GM12878 (cell line): Measurements from ENCODE around the gene GRPEL2. TPM values are rescaled to one million over a fixed set of nuclear protein-coding genes. Genes with fewer than 3 reads are reported as not detected.

Source experiments
- ATAC-seq: fragments of 200-7000 bp; cut with Tn5 transposase; 3 replicates; pipeline ENCODE4 v1.9.1; 2020; ENCODE audit warnings: mild to moderate bottlenecking, moderate library complexity
- BruUV-seq: library from RNA; stranded (reverse); fragments of 400-500 nt; replicated peaks from 2 replicates; lab custom pipeline; 2021; lab: Mats Ljungman, UMichigan
- CTCF ChIA-PET: fragments of 300-600 bp; sonication (Branson Sonifier 250); formaldehyde crosslinking; extraction: SDS; loops from one replicate; lab custom pipeline; 2021; ENCODE audit warnings: inconsistent platforms; lab: Yijun Ruan, JAX
- POLR2A ChIA-PET: fragments of 350-600 bp; formaldehyde crosslinking; extraction: SDS; loops from one replicate; lab custom pipeline; 2021; ENCODE audit warnings: inconsistent platforms; lab: Charles Lee
- RAD21 ChIA-PET: fragments of 300-600 bp; sonication (Branson Sonifier 250); formaldehyde crosslinking; loops from one replicate; lab custom pipeline; 2023; ENCODE audit warnings: antibody characterized with exemption; ENCODE audit not compliant: unreplicated experiment; lab: Charles Lee
- SMC1A ChIA-PET: fragments of 300-600 bp; sonication (Branson Sonifier 250); formaldehyde crosslinking; loops from one replicate; lab custom pipeline; 2023; ENCODE audit not compliant: unreplicated experiment, uncharacterized antibody; lab: Charles Lee
- DNase-seq: peaks from one replicate; pipeline ENCODE4 v3.0.0-alpha.2; 2011; ENCODE audit warnings: low read depth, low spot score
- FAIRE-seq: peaks from 3 replicates; lab custom pipeline; 2011; peaks lifted over from hg19 to GRCh38; lab: Jason Lieb, UNC
- H2AFZ ChIP-seq: 2 replicates; pipeline ENCODE4 v1.6.0; 2011; ENCODE audit warnings: low read depth, low read length, control low read depth; ENCODE audit not compliant: control insufficient read depth
- H3K27ac ChIP-seq: 2 replicates; pipeline ENCODE4 v1.5.1; 2011; ENCODE audit warnings: control low read depth; ENCODE audit not compliant: control insufficient read depth, insufficient read depth
- H3K27me3 ChIP-seq, 2 experiments: replicated peaks in 1 of 2; 2 replicates each; pipeline versions ENCODE4 v1.6.0 to v1.6.1; 2011; ENCODE audit warnings: low read length in 1 of 2; ENCODE audit not compliant: control insufficient read depth in 2 of 2, insufficient read depth in 2 of 2
- H3K36me3 ChIP-seq, 2 experiments: 2 replicates each; pipeline ENCODE4 v1.5.1; 2011; ENCODE audit warnings: low read length in 1 of 2; ENCODE audit not compliant: control insufficient read depth in 2 of 2, insufficient read depth in 2 of 2
- H3K4me1 ChIP-seq: 2 replicates; pipeline ENCODE4 v1.6.1; 2011; ENCODE audit warnings: mild to moderate bottlenecking, low read length, moderate library complexity, mixed read lengths; ENCODE audit not compliant: control insufficient read depth, insufficient read depth
- H3K4me2 ChIP-seq: 2 replicates; pipeline ENCODE4 v1.6.0; 2011; ENCODE audit warnings: control low read depth; ENCODE audit not compliant: control insufficient read depth, insufficient read depth
- H3K4me3 ChIP-seq: fragments of 200-600 bp; sonication (generic); 2 replicates; pipeline ENCODE4 v1.5.1; 2016
- H3K79me2 ChIP-seq: 2 replicates; pipeline ENCODE4 v1.6.0; 2011; ENCODE audit warnings: low read length; ENCODE audit not compliant: control insufficient read depth, insufficient read depth
- H3K9ac ChIP-seq: 2 replicates; pipeline ENCODE4 v1.8.0; 2011; ENCODE audit warnings: low read length, control low read depth, mixed read lengths; ENCODE audit not compliant: control insufficient read depth, insufficient read depth
- H3K9me3 ChIP-seq: replicated peaks from 3 replicates; pipeline ENCODE4 v1.5.1; 2011; ENCODE audit warnings: mild to moderate bottlenecking, low read length; ENCODE audit not compliant: control insufficient read depth, insufficient read depth
- H4K20me1 ChIP-seq: 2 replicates; pipeline ENCODE4 v1.6.0; 2011; ENCODE audit not compliant: control insufficient read depth, insufficient read depth
- RAD21 ChIP-seq: IDR thresholded peaks from 2 replicates; pipeline ENCODE4 v1.6.1; 2011; ENCODE audit warnings: mild to moderate bottlenecking, low read depth, low read length, moderate library complexity; ENCODE audit not compliant: insufficient read depth
- RFX5 ChIP-seq: IDR thresholded peaks from 2 replicates; pipeline ENCODE4 v1.6.1; 2011; ENCODE audit warnings: low read depth, low read length, improper control_type of control experiment
- SMC3 ChIP-seq: IDR thresholded peaks from 2 replicates; pipeline ENCODE4 v1.6.1; 2011; ENCODE audit warnings: low read length, improper control_type of control experiment, borderline replicate concordance
- YY1 ChIP-seq: IDR thresholded peaks from 2 replicates; pipeline ENCODE4 v1.6.1; 2011; ENCODE audit warnings: low read depth, mild to moderate bottlenecking, low read length
- WGBS: methylation state at CpG from one replicate; pipeline ENCODE4 v1.1.6; 2016; ENCODE audit warnings: low lambda C conversion rate; ENCODE audit not compliant: insufficient replicate concordance, insufficient coverage; ENCODE audit errors: missing lambda C conversion rate; 5-methylcytosine and 5-hydroxymethylcytosine counted together
- in situ Hi-C: fragments of 300-500 bp; cut with MboI; formaldehyde crosslinking; loops from 9 replicates; pipeline ENCODE4 v1.14.3; 2018; ENCODE audit warnings: mixed read lengths
- intact Hi-C: fragments of 100-400 bp; cut with micrococcal nuclease; formaldehyde crosslinking; loops from one replicate; pipeline ENCODE4 v1.14.2; 2022; ENCODE audit not compliant: unreplicated experiment
- polyA plus RNA-seq, 11 experiments: library from polyadenylated mRNA; depleted of rRNA in 4 of 11; unstranded in 6 of 11; stranded (reverse) in 5 of 11; fragments of >200 nt; fragmentation: Nextera tagmentation in 4 of 11; fragmentation: Illumina TruSeq in 1 of 11; extraction: Ambion mirVana in 4 of 11; extraction: Trizol in 1 of 11; gene quantifications; 1 replicate in 1 of 11; 2 replicates in 10 of 11; pipeline versions ENCODE4 v1.2.1 to v1.2.3, GENCODE V29; 2011 to 2016; ENCODE audit warnings: inconsistent platforms in 2 of 11, missing spikeins in 2 of 11, low read depth in 1 of 11
- total RNA-seq, 4 experiments: library from RNA; depleted of rRNA in 3 of 4; stranded (reverse); fragments of >200 nt in 3 of 4; fragmentation: Illumina TruSeq in 1 of 4; extraction: Trizol in 1 of 4; gene quantifications; 2 replicates each; pipeline versions ENCODE4 v1.2.1 to v1.2.3, GENCODE V29; 2013 to 2021
- TF ChIP-seq, protein P1 (sequence below), 3 experiments: IDR thresholded peaks in 2 of 3; conservative IDR thresholded peaks in 1 of 3; 2 replicates each; pipeline ENCODE4 v1.5.1; 2011; ENCODE audit warnings: low read depth in 3 of 3, low read length in 3 of 3, mild to moderate bottlenecking in 3 of 3, control low read depth in 2 of 3, moderate library complexity in 2 of 3, inconsistent platforms in 1 of 3, mixed read lengths in 1 of 3; ENCODE audit not compliant: control insufficient read depth in 2 of 3, insufficient read depth in 1 of 3; ENCODE audit errors: extremely low read depth in 1 of 3

Gene GRPEL2
- total and polyA plus RNA-seq, 10 of the 15 experiments (the other 5 are each of a cell fraction or from before 2014, with no cell fraction given), result 4.4 to 20.2 (median 14.1) TPM

DNA sequence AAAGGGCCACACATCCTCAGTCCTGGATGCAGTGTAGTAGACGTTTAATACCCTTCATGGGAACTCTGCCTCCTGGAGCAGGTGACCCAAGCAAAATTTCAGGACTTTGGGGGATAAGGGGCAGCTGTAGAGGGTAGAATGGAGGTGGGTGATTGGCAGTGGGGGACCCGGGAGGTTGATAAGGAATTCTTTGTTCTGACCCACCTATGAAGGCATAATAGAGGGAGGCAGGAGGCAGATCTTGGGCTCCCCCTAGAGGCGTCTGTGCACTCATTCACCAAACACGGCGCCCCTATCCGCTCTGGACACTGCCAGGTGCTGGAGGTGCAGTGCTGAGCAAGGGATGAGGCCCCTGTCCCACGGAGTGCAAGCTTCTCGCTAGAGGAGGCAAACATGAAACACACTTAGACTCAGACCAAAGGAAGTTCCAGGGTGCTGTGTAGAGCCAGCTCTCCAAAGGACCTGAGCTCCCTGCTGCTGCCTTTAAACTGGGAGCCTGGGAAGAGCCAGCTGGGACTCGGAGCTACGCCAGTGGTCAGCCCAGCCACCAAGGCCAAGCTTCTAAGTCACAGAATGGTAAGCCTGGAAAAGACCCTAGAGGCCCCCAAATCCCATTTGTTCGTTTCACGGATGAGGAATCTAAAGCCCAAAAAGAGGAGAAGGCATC is 26.1 kb downstream of the GRPEL2 start:
- no peaks in the 10 kb centered on the region for H3K36me3 ChIP-seq
- TF ChIP-seq RAD21 (peak; percentile 74), RFX5 (no peak), YY1 (peak; percentile 52; the same call in 1 of the 2 replicates), SMC3 (peak; percentile 64)
- TF ChIP-seq, protein P1, sequence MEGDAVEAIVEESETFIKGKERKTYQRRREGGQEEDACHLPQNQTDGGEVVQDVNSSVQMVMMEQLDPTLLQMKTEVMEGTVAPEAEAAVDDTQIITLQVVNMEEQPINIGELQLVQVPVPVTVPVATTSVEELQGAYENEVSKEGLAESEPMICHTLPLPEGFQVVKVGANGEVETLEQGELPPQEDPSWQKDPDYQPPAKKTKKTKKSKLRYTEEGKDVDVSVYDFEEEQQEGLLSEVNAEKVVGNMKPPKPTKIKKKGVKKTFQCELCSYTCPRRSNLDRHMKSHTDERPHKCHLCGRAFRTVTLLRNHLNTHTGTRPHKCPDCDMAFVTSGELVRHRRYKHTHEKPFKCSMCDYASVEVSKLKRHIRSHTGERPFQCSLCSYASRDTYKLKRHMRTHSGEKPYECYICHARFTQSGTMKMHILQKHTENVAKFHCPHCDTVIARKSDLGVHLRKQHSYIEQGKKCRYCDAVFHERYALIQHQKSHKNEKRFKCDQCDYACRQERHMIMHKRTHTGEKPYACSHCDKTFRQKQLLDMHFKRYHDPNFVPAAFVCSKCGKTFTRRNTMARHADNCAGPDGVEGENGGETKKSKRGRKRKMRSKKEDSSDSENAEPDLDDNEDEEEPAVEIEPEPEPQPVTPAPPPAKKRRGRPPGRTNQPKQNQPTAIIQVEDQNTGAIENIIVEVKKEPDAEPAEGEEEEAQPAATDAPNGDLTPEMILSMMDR (IDR thresholded peaks at IDR 0.05 in 2 of 3, conservative IDR thresholded peaks at IDR 0.05 in 1 of 3; ENCODE audit: control insufficient read depth in 2 of 3, extremely low read depth in 1 of 3, insufficient read depth in 1 of 3, low read depth in 3 of 3, low read length in 3 of 3), result peak; percentile 88 to 91 (median 90)
- in situ Hi-C loops (loop anchor here (5.0 kb wide), 1 partner anchor 181 kb away; the partner anchor contains the start of gene CSNK1A1), intact Hi-C loops (loop anchor here (1.0 kb wide), 1 partner anchor 54 kb away; no protein-coding TSS in a partner anchor)
- ChIA-PET POLR2A (no interaction called here), RAD21 (interaction anchor here (0.8 to 1.6 kb wide), 7 partner anchors 11 to 191 kb away, joined by 3 to 9 read pairs (median 4); partner anchors contain the start of gene PCYOX1L), CTCF (interaction anchor here (0.6 to 6.6 kb wide), 34 partner anchors 10 to 223 kb away, joined by 3 to 90 read pairs (median 4); partner anchors contain the start of genes CSNK1A1 and GRPEL2), SMC1A (interaction anchor here (0.9 to 3.3 kb wide), 6 partner anchors 14 to 54 kb away, joined by 3 to 18 read pairs (median 6); partner anchors contain the start of genes GRPEL2 and PCYOX1L)
- no TSS peak for BruUV-seq
- no peak overlapping the region for H3K27ac ChIP-seq
- 35% methylated on average over 12 of the region's 12 CpGs for WGBS
- H3K4me1 ChIP-seq, result no peaks in the 10 kb centered on the region
- no peaks in the 10 kb centered on the region for H3K9me3 ChIP-seq
- H3K27me3 ChIP-seq, result no peaks in the 10 kb centered on the region; a peak in 1 of 4 replicates
- FAIRE-seq (no peak), DNase-seq (no peak), ATAC-seq (peak; percentile 95)
- H3K79me2 ChIP-seq, result no peaks in the 10 kb centered on the region
- H2AFZ ChIP-seq, result no peak overlapping the region
- H3K9ac ChIP-seq, result no peak overlapping the region
- no peak overlapping the region for H3K4me2 ChIP-seq
- no peaks in the 10 kb centered on the region for H4K20me1 ChIP-seq
- H3K4me3 ChIP-seq, result no peak overlapping the region
